ENCODE results near the gene GGTLC2. TPM values are rescaled to one million over a fixed set of nuclear protein-coding genes. Genes with fewer than 3 reads are reported as not detected.

The GGTLC2 gene
- total RNA-seq, 1 experiment from 2014 or later = not detected

GRCh38 chr22:22682196-22682595 is 37.8 kb downstream of the GGTLC2 start:
- Histone ChIP-seq H3K4me2 (ENCODE audit: low read length) (no peak overlapping the region), H3K27ac (ENCODE audit: low read length) (no peak overlapping the region), H3K79me2 (ENCODE audit: low read length) (no peaks in the 10 kb centered on the region), H3K9ac (ENCODE audit: low read length) (no peak overlapping the region), H3K9me2 (replicated peaks; ENCODE audit: low read length) (no peaks in the 10 kb centered on the region), H3K27me3 (ENCODE audit: low read length) (peaks cover 2% of the 10 kb centered on the region; the same call in 1 of the 2 replicates), H3K4me1 (ENCODE audit: insufficient read depth, low read length) (peaks cover 28% of the 10 kb centered on the region), H2AFZ (ENCODE audit: low read length) (no peak overlapping the region), H3K36me3 (ENCODE audit: low read depth, low read length) (no peaks in the 10 kb centered on the region), H3F3A (ENCODE audit: low read length, unreplicated experiment) (no peaks in the 10 kb centered on the region), H3K4me3 (ENCODE audit: low read length) (no peak overlapping the region), H4K20me1 (ENCODE audit: low read length) (no peaks in the 10 kb centered on the region), H3K9me3 (ENCODE audit: low read length) (no peaks in the 10 kb centered on the region)
- DNase-seq (no peak), ATAC-seq (no peak)
- TF ChIP-seq CTCF (conservative IDR thresholded peaks at IDR 0.05; ENCODE audit: low read depth, low read length) (no peak), EZH2 (IDR thresholded peaks at IDR 0.05; ENCODE audit: low read length, unreplicated experiment) (no peak), EZH2phosphoT487 (IDR thresholded peaks at IDR 0.05; ENCODE audit: borderline replicate concordance, low read length) (no peak)
- CTCF ChIA-PET = no interaction called here
- intact Hi-C loops (cut with micrococcal nuclease) = no loop called here
- BruUV-seq (replicated peaks) = no TSS peak
- POLR2A ChIA-PET (ENCODE audit: unreplicated experiment) = no interaction called here

- Histone ChIP-seq H3K9ac (ENCODE audit: low read length) (no peak overlapping the region), H2AFZ (ENCODE audit: low read length) (no peak overlapping the region), H3K9me3 (ENCODE audit: low read length) (no peaks in the 10 kb centered on the region), H3K4me1 (ENCODE audit: insufficient read depth, low read length) (peaks cover 28% of the 10 kb centered on the region), H3F3A (ENCODE audit: low read length, unreplicated experiment) (no peaks in the 10 kb centered on the region), H3K27ac (ENCODE audit: low read length) (peak overlapping the region; percentile 26; the same call in 1 of the 2 replicates), H3K9me2 (replicated peaks; ENCODE audit: low read length) (no peaks in the 10 kb centered on the region), H3K4me3 (ENCODE audit: low read length) (no peak overlapping the region), H4K20me1 (ENCODE audit: low read length) (no peaks in the 10 kb centered on the region), H3K27me3 (ENCODE audit: low read length) (no peaks in the 10 kb centered on the region), H3K4me2 (ENCODE audit: low read length) (no peak overlapping the region), H3K36me3 (ENCODE audit: low read depth, low read length) (no peaks in the 10 kb centered on the region), H3K79me2 (ENCODE audit: low read length) (no peaks in the 10 kb centered on the region)
- CTCF ChIA-PET = interaction anchor here (0.5 kb wide), 1 partner anchor 462 kb away, joined by 5 read pairs; no protein-coding TSS in a partner anchor
- no TSS peak for BruUV-seq (replicated peaks)
- TF ChIP-seq EZH2phosphoT487 (IDR thresholded peaks at IDR 0.05; ENCODE audit: borderline replicate concordance, low read length) = no peak
- no peak for TF ChIP-seq CTCF (conservative IDR thresholded peaks at IDR 0.05; ENCODE audit: low read depth, low read length)
- no peak for TF ChIP-seq EZH2 (IDR thresholded peaks at IDR 0.05; ENCODE audit: low read length, unreplicated experiment)
- POLR2A ChIA-PET (ENCODE audit: unreplicated experiment) = no interaction called here
- ATAC-seq (peak; percentile 25), DNase-seq (peak; percentile 53)
- intact Hi-C loops (cut with micrococcal nuclease) = no loop called here
Measured at GRCh38 chr22:22682807-22683667, 38.6 kb downstream of the GGTLC2 start.
